ENCODE results near the gene NGDN.
"Not testable (repeated sequence)": the region's sequence is repeated elsewhere in the genome, so short reads cannot be mapped to it uniquely, and the experiment has no call there.

Gene NGDN

GRCh38 chr14:23439107-23439835, 30.2 kb upstream of the NGDN start:
- DNase-seq: no peak

DNA sequence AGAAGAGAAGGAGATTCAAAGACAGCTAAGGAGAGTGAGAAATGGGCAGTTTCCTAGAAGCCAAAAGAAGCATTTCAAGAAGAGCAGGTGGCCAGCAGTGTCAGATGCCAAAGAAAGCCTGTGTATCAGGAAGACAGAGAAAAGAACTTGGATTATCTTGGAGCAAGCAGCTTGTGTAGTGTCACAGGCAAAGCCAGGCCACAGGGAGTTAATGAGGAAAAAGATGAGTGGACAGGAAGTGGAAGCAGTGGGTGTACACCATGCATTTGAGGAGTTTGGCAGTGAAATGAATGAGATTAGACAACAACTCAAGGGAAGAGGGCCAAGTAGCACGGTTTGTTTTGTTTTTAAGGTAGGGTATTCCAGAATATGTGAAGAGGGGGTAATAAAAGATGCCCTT, 28.4 kb upstream of the NGDN start:
- DNase-seq: no peak

DNA sequence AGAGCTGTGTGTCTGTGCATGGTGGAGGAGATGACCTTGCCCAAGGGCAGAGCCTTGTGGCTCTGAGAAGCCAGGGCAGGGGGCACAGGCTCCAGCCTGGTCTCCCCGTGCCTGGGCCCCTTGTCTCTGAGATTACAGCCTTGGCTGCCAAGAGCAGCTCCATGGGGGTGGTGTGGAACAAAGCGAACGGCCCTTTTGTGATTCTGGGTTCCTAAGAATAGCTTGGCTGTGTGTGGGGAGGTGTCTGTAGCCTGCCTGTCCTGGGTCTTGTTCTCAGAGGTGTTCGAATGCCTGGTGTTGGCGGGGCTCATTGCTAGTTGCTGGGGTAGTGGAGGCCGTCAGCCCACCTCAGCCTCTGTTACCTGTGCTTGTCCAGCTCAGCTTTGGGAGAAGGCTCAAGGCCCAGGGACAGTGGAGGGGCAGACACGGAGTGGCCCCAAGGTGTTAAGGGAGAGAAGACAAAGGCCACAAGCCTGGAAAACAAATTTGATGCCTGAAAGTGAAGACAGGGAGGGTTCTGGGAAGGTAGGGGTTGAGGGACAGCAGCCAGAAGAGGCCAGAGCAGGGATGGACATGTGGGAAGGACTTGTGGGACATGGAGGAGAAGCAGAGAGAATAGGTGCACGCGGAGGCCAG, 26.7 kb upstream of the NGDN start:
- no peak for DNase-seq

DNA sequence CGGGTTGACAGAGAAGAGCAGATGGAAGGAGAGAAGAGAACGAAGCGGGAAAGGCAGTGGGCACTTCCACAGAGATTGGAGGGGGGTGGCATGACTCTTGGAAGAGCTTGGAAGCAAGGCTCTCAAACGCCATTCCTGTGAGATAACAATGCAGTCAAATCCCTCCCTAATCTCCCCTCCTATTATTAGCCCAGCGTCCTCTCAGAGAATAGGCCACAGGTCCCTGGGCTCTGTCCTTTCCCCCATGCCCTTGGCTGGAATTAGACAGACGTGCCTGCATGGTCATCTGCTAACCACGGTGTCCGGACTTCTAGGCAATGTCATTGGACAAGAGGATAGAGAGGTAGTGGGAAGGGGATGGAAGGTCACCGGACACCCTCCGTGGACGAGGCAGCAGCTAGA, 26.1 kb upstream of the NGDN start:
- DNase-seq: no peak

- no peak for DNase-seq
Observed at GRCh38 chr14:23443881-23444280, 25.6 kb upstream of the NGDN start.

DNA sequence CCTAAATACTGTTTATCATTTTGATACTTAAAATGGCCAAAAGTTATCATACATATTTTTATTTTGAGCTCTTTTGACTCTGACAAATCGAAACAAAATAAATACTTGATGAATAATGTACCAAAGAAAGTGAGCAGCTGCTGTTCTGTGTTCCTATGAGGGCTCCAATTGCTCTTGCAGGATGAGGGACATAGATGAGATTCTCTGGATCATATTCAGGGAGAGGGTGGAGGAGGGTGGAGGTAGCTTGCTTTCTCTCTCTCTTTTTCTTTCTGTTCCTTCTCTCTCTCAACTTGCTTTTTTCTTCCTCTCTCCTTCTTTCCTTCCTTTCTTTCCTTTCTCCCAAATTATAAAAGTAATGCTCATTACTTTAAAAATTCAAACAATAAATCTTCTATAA, 25.2 kb upstream of the NGDN start:
- DNase-seq: no peak

GRCh38 chr14:23445773-23446172, 23.7 kb upstream of the NGDN start:
- no peak for DNase-seq

- no peak for DNase-seq
Observed at GRCh38 chr14:23446291-23446851, 23.1 kb upstream of the NGDN start.

DNA sequence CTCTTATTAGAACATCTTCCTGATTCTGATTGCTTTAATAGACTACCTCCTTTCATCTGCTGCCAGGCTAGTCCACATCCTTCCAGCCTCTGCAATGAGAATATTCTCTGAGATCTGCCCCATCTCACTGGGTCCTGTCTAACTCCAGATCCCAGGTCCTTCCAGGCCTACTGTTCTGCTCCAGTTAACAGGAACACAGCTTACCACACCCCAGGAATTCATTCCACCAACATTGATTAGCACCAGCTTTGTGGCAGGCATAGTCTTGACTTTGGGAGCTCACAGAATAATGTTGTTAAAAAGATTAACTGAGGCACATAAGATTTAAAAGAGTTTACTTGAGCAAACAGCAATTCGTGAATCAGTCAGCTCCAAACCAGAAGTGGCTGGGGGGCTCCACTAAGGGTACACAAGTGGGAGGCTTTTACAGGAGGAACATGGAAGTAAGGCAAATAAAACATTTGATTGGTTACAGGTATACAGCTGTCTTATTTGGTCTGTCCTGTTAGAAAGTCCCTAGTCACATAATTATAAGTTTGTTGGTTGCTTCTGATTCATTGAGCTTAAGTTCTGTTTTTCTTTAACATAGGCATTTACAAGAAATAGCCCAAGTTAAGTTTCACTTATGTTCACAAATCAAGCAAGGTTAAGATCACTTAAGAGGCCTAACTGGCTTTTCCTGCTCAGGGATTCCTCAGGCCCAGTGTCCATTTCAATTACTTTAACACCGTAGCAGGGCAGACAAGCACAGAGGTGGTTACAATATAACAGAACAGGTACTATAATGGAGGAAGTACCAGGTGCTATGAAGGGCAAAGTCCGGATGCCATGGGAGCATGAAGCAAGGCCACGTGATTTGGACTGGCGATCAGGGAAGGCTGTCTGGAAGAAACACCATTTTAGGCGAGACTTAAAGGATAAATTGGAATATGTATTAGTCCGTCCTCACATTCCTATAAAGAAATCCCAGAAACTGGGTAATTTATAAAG, 21.8 kb upstream of the NGDN start:
- DNase-seq: no peak

DNA sequence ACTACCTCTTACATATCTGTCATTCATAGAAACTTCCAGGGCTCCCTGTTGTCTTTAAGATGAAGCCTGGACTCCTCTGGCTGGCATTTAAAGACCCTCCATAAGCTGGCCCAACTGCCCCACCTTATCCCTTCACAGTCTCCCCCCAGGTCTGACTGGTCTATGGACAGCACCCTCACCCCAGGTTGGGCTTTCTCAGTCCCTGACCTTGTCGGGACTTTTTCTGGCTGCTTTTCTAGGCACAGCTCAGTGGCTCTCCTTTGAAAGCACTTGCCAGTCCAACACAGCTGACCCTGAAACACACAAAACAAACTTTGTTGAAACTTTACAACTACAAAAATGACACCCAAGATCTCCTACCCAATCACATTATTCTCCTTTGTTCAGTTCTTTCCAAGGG, 20.2 kb upstream of the NGDN start:
- DNase-seq: no peak

DNA sequence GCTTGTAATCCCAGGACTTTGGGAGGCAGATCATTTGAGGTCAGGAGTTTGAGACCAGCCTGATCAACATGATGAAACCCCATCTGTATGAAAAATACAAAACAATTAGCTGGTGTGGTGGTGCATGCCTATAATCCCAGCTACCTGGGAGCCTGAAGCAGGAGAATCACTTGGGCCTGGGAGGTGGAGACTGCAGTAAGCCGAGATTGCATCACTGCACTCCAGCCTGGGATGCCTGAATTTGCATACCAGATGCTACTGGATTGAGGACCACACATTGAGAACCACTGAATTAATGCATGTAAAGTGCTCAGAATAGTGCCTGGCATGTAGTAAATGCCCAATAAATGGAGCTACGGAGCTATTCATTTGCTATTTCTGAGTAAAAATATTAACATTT, 19.1 kb upstream of the NGDN start:
- DNase-seq: no peak

DNA sequence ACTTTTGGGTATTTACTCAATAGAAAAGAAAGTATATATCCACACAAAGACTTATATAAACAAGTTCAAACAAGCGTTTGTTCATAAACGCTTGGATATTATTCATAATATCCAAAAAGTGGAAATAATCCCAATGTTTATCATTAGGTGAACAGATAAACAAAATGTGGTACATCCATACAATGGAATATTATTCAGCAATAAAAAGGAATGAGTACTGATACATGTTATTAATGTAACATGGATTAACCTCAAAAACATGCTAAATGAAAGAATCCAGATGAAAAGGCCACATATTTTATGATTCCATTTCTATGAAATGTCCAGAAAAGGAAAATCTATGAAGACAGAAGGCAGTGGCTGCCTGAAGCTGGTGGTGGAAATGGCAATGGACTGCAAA, 17.3 kb upstream of the NGDN start:
- no peak for DNase-seq

- no peak for DNase-seq
Observed at GRCh38 chr14:23454445-23454856, 15.1 kb upstream of the NGDN start.

DNA sequence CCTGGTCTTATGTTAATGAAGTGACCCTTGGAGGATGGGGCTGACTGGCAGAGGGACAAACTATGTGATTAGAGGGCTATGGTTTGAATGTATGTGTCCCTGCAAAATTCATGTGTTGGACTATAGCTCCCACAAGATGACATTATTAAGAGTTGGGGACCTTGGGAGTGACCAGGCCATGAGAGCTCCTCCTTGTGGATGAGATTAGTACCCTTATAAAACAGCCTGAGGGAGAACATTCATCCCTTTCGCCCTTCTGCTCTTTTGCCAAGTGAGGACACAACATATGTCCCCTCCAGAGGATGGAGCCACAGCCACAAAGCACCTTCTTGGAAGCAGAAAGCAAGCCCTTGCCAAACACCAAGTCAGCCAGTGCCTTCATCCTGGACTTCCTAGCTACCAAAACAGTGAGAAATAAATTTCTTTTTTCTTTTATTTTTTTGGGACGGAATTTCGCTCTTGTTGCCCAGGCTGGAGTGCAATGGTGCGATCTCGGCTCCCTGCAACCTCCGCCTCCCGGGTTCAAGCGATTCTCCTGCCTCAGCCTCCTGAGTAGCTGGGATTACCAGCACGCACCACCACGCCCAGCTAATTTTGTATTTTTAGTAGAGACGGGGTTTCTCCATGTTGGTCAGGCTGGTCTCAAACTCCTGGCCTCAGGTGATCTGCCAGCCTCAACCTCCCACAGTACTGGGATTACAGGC, 12.5 kb upstream of the NGDN start:
- not testable (repeated sequence) for DNase-seq

DNA sequence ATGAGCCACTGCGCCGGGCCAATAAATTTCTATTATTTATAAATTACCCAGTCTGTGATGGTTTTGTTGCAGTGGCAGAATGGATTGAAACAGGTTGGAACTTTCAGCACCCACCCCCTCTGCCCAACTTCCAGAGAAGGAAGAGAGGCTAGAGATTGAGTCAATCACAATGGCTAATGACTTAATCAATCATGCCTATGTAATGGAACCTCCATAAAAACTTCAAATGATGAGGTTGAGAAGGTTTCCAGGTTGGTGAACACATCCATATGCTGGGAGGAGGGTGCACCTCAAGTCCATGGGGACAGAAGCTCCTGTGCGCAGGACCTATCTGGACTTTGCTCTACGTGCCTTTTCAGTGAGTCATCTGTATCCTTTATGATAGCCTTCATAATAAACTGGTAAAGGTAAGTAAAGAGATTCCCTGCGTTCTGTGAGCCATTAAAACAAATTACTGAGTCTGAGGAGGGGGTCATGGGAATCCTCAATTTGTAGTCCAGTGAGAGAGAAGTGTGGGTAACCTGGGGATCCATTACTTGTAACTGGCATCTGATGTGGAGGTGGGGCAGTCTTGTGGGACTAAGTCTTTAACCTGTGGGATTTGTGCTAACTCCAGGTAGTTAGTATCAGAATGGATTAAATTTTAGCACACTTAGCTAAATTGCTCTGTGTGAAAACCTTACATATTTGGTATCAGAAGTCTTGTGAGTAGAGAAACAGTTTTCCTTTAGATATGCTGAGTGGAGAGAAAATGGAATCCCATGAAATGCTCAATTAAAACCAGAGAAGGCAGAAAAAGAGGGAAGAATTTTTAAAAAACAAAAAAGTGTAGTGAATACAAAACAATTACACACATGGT, 11.7 kb upstream of the NGDN start:
- no peak for DNase-seq

GRCh38 chr14:23460960-23461359, 8.5 kb upstream of the NGDN start:
- DNase-seq: no peak

DNA sequence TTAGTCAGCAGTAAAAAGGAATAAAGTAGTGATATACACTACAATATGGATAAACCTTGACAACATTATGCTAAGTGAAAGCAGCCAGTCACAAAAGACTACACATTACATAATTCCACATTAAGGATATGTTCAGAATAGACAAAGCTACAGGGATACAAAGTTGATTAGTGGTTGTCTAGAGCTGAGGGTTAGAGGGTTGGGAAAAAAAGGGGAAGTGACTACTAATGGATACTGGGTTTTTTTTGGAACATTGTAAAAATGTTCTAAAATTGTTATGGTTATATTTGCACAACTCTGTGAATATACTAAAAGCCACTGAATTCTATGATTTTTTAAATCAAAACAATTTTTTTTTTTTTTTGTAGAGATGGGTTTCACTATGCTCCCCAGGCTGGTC, 4.8 kb upstream of the NGDN start:
- DNase-seq: no peak

DNA sequence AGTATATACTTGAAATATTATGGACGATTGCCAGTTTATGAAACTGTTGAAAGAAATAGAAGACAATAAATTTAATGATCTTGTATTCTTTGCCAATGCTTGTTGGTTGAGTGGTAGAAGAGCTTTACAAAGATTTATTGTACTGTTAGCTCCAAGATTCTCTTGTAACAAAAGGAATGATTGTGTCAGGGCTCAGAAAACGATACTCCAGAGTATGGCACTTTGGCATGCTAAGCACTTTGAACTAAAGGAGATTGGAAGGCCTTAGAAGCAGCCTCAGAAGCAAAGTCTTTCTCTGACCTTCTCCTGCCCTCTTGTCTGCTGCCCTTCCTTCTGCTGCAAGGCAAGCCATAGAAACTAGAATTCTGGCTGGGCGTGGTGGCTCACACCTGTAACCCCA, 4.2 kb upstream of the NGDN start:
- no peak for DNase-seq

DNA sequence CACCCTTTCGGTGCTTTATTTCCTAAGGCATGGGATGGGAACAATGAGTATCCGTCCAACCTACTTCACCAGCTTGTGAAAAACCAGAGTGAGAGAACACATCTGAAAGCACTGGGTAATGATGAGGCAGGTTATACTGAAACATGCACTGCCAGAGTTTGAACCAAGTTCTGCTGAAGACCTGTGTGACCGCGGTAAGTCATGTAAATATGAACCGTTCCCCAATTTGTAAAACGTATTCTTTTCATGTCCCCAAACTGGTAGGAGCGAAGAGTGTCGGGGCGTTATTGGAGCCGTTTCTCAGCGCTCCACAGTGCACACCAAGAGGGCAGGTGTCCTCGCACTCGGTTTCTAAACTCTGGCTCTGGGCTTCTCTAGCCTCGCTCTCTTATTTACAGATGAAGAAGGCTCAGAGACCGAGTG, 788 bp upstream of the NGDN start:
- DNase-seq: no peak

DNA sequence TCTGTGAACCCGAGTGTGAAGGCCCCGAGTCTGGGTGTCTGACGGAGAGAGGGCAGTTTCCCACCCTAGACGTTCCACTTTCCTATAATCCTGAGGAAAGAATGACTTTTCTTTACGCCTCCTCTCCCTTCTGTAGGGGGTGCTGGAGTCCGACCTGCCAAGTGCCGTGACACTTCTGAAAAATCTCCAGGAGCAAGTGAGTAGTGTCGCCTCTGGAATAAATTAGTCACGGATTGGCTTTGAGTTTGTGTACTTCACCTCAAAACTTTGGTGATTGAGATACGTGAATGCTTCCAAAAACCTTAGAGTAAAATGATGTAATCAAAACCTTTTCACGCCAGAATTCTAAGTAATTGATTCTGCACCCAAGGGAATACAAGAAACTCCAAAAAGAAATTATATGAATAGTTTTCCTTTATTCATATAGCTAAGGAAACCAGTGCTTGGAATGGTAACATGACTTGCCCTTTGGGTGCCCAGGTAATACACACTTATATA, 452 bp downstream of the NGDN start:
- DNase-seq: no peak

GRCh38 chr14:23470947-23471346, 1.4 kb downstream of the NGDN start:
- DNase-seq: no peak
